Suprapubic skin (tissue), 3 donors: Measurements from ENCODE around the gene ESR2.

Experiments
- EP300 ChIP-seq: sonication (generic); formaldehyde crosslinking; IDR thresholded peaks from one replicate; pipeline ENCODE4 v1.6.1; 2017; ENCODE audit warnings: antibody characterized with exemption
- POLR2A ChIP-seq, 2 donors: fragments of 450-650 bp; IDR thresholded peaks; one replicate each; pipeline ENCODE4 v1.6.1; 2017; ENCODE audit warnings: antibody characterized with exemption in 2 of 2, mild to moderate bottlenecking in 2 of 2, moderate library complexity in 2 of 2
- TF ChIP-seq, protein P1 (sequence below), 2 donors: fragments of 200-600 bp in 1 of 2; fragments of 450-650 bp in 1 of 2; sonication (generic) in 1 of 2; IDR thresholded peaks; one replicate each; pipeline ENCODE4 v1.5.1; 2016 to 2019; ENCODE audit warnings: antibody characterized with exemption in 2 of 2, mild to moderate bottlenecking in 1 of 2, moderate library complexity in 1 of 2

DNA sequence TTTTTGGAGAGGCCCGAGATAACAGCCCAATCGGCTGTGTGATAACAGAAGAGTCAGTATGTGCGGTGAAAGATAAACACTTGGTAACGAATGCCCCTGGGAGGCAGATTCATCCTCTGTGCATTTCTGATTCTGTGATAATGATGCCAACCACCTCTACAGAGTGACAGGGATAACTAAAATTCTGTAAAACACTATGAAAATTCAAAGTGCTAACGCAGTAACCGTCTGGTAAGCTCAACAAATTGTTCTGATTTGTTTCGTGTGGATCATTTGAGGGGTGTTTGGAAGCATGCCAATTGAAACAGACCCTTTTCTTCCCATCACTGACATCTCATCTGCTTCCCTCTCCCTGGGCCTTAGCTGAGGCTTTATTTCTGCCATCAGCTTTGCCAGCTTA, 76.3 kb downstream of the ESR2 start:
- TF ChIP-seq POLR2A (IDR thresholded peaks at IDR 0.05) (no peak), EP300 (no peak)
- TF ChIP-seq, protein P1, sequence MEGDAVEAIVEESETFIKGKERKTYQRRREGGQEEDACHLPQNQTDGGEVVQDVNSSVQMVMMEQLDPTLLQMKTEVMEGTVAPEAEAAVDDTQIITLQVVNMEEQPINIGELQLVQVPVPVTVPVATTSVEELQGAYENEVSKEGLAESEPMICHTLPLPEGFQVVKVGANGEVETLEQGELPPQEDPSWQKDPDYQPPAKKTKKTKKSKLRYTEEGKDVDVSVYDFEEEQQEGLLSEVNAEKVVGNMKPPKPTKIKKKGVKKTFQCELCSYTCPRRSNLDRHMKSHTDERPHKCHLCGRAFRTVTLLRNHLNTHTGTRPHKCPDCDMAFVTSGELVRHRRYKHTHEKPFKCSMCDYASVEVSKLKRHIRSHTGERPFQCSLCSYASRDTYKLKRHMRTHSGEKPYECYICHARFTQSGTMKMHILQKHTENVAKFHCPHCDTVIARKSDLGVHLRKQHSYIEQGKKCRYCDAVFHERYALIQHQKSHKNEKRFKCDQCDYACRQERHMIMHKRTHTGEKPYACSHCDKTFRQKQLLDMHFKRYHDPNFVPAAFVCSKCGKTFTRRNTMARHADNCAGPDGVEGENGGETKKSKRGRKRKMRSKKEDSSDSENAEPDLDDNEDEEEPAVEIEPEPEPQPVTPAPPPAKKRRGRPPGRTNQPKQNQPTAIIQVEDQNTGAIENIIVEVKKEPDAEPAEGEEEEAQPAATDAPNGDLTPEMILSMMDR (IDR thresholded peaks at IDR 0.05) = no peak
